Measurements from ENCODE around the gene LRP1-AS.

LRP1-AS gene

DNA sequence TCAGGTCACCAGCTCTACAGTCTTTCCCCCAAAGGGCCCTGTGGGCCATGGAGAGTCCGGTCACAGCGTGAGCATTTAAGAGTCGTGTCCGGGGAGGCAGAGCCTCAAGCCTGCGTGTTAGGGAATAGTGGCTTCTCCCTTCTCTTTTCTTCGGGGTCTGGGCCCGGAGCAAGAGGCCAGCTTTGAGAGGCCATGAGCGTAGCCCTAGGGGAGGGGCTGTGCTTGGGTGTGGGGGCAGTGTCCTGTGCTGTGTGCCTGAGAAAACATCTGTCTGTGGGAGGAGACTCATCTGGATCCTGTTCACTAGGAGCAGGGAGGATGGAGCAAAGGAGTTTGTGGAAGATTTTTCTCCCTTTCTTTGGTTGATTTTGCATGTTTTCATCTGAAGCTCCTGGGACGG lies 5.3 kb downstream of the LRP1-AS start:
- no peak for DNase-seq (ENCODE audit: low spot score)
- TF ChIP-seq, protein P1, sequence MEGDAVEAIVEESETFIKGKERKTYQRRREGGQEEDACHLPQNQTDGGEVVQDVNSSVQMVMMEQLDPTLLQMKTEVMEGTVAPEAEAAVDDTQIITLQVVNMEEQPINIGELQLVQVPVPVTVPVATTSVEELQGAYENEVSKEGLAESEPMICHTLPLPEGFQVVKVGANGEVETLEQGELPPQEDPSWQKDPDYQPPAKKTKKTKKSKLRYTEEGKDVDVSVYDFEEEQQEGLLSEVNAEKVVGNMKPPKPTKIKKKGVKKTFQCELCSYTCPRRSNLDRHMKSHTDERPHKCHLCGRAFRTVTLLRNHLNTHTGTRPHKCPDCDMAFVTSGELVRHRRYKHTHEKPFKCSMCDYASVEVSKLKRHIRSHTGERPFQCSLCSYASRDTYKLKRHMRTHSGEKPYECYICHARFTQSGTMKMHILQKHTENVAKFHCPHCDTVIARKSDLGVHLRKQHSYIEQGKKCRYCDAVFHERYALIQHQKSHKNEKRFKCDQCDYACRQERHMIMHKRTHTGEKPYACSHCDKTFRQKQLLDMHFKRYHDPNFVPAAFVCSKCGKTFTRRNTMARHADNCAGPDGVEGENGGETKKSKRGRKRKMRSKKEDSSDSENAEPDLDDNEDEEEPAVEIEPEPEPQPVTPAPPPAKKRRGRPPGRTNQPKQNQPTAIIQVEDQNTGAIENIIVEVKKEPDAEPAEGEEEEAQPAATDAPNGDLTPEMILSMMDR (IDR thresholded peaks at IDR 0.05; ENCODE audit: borderline replicate concordance, control extremely low read depth, extremely low read depth, insufficient read depth, missing control alignments) = no peak
- in situ Hi-C loops (cut with MboI; ENCODE audit: low sequenced_read_pairs, unreplicated experiment) = no loop called here

DNA sequence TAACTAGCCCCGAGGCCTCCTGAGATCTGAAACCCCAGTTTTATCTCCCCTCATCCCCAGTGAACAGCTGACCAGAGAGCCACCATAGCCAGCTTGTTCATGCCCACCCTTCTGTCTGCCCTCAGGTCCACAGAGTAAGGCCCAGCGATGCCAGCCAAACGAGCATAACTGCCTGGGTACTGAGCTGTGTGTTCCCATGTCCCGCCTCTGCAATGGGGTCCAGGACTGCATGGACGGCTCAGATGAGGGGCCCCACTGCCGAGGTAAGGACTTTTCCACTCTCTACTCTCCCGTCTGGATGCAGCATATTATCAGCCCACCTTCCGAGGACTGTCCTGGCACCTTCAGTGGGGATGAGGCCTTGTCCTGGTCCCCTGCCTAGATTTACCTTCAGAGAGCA lies 6.2 kb downstream of the LRP1-AS start:
- in situ Hi-C loops (cut with MboI; ENCODE audit: low sequenced_read_pairs, unreplicated experiment) = no loop called here
- DNase-seq (ENCODE audit: low spot score) = no peak
- TF ChIP-seq, protein P1 (IDR thresholded peaks at IDR 0.05; ENCODE audit: borderline replicate concordance, control extremely low read depth, extremely low read depth, insufficient read depth, missing control alignments) = no peak

DNA sequence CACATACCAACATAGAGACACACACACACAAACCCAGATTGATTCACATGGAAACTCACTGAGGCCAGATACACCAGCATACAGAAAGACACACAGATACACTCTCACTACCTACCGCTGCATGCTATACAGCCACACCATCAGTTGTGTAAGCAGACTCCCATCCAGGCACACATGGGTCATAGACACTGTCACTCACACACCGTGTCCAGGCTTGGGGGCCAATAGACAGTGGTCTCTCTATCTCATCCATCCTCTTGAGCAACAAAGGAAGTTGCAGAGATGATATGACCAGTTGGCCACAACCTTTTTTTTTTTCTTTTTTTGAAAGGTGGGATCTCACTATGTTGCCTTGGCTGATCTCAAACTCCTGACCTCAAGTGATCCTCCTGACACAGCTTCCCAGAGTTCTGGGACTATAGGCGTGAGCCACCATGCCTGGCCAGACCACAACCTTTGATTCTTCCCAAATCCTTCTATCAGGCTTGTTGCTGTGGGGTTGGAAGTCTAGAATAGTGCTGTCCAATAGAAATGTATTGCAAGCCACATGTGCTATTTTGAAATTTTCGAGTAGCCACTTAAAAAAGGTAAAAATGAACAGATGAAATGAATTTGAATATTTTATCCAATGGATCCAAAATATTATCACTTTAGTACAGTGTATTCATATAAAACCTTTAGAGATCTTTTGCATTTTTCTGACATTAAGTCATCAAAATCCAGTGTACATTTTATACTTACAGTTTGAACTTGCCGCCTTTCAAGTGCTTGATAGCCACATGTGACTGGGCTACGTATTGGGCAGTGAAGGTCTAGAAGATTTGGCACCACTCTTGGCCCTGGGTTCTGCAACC lies 7.4 kb downstream of the LRP1-AS start:
- in situ Hi-C loops (cut with MboI; ENCODE audit: low sequenced_read_pairs, unreplicated experiment) = no loop called here
- no peak for DNase-seq (ENCODE audit: low spot score)
- TF ChIP-seq, protein P1 (IDR thresholded peaks at IDR 0.05; ENCODE audit: borderline replicate concordance, control extremely low read depth, extremely low read depth, insufficient read depth, missing control alignments) = no peak

DNA sequence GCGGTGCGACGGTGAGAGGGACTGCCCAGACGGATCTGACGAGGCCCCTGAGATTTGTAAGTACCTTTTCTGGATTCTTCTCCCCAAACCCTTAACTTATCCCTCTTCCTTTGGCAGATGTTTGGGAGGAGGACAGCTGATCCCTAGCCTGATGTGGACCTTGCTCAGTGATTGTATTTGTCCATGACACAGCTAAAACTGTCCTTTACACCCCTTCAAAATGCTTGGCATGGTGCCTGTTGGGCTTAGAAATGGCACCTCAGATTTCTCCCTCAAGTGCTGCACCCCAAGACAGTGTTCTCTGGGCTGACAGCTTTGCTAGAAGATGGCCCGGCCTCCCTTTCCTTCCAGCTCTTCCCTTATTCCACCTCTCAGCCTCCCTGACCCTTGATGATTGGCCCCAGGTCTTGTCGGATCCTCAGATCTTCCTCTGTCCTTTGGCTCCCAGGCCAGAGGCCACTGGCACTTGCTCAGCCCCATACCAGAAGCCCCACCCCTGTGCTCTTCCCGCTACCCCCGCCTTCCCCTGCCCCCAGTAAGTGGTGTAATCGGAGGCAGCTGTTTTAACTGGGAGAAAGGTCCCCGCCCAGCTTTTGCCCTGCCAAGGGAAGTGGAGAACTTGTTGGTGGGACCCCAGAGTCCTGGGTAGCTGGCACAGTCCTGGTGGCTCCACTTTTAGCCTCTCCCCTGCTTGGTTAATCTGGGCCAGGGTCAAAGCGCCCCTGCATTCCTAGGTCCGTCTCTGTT lies 8.7 kb downstream of the LRP1-AS start:
- no peak for DNase-seq (ENCODE audit: low spot score)
- in situ Hi-C loops (cut with MboI; ENCODE audit: low sequenced_read_pairs, unreplicated experiment) = no loop called here
- TF ChIP-seq, protein P1 (IDR thresholded peaks at IDR 0.05; ENCODE audit: borderline replicate concordance, control extremely low read depth, extremely low read depth, insufficient read depth, missing control alignments) = no peak

DNA sequence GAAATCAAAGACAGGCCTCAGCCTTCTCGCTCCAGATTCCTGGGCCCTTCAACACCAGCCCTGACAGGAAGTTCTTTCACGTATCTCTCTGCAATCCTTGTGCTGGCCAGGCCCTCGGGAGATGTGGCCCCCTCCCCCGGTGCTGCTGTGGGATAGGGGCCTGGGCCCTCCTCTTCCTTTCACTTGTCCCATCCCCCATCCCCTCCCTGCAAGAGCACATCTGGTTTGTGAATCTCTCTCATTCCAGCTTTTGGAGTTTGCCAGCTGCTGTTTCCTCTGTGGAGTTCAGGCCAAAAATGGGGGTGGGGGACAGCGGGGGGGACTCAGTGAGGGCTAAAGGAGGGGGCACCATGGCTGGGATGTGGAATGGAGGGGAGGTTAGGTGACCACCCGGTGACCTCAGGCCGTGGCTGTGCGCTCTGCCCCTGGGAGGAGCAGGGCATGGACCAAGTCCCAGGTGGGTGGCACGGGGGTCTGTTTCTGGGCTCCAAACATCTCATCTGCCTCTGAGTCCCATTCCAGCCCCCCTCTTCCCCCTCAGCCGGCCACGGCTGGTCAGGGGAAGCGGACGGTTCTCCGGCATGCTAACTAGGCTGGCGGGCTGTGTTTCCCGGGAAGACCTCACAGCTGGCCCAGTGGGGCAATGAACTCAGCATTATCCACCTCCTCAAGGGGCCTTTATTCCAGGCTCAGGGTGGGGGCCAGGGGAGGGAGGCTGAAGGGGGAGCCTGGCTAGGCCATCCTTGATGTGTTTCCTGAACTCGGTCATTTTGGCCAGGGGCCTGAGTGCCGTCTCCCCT lies 11.7 kb downstream of the LRP1-AS start:
- in situ Hi-C loops (cut with MboI; ENCODE audit: low sequenced_read_pairs, unreplicated experiment) = no loop called here
- TF ChIP-seq, protein P1 (IDR thresholded peaks at IDR 0.05; ENCODE audit: borderline replicate concordance, control extremely low read depth, extremely low read depth, insufficient read depth, missing control alignments) = no peak
- no peak for DNase-seq (ENCODE audit: low spot score)

DNA sequence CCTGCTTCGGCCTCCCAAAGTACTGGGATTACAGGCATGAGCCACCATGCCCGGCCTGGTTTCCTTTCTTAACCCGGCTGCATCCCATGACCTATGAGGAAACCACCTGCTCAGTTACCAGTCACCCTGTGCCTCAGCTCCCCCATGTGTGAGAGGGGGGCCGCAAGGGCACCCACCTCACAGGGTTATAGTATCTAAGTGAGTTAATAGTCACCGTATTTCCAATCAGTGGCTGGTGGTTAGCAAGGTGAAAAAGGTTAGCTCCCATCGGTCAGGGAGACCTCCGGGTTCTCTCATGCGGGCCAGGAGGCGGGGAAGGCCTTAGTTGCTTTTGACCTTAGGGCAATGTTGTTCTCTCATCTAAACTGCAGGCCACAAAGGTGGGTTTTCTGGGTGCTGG lies 12.5 kb downstream of the LRP1-AS start:
- DNase-seq (ENCODE audit: low spot score) = no peak
- in situ Hi-C loops (cut with MboI; ENCODE audit: low sequenced_read_pairs, unreplicated experiment) = no loop called here
- TF ChIP-seq, protein P1 (IDR thresholded peaks at IDR 0.05; ENCODE audit: borderline replicate concordance, control extremely low read depth, extremely low read depth, insufficient read depth, missing control alignments) = no peak

All from GM13976 (cell line).